Measurements from ENCODE around the gene NEUROD2. TPM values are rescaled to one million over a fixed set of nuclear protein-coding genes. Genes with fewer than 3 reads are reported as not detected.

Gene NEUROD2
- total and polyA plus RNA-seq, 2 of the 8 experiments (the other 6 are each of a cell fraction or from before 2014, with no cell fraction given): not detected

- no peak for TF ChIP-seq POU5F1 (IDR thresholded peaks at IDR 0.05; ENCODE audit: low read depth, low read length)
- no peak for TF ChIP-seq CREB1 (IDR thresholded peaks at IDR 0.05)
- no peak for TF ChIP-seq SP4 (IDR thresholded peaks at IDR 0.05; ENCODE audit: low read length)
- no peak for TF ChIP-seq CHD2 (IDR thresholded peaks at IDR 0.05; ENCODE audit: low read length)
- TF ChIP-seq ATF3 (IDR thresholded peaks at IDR 0.05; ENCODE audit: insufficient read depth, low read depth, low read length): no peak
- TF ChIP-seq CTBP2 (IDR thresholded peaks at IDR 0.05; ENCODE audit: borderline replicate concordance, insufficient read depth, insufficient read length, low read length): peak; percentile 77
- TF ChIP-seq NRF1 (IDR thresholded peaks at IDR 0.05; ENCODE audit: low read depth, low read length): no peak
- no peak for TF ChIP-seq MAX (IDR thresholded peaks at IDR 0.05)
- no peak for TF ChIP-seq CEBPB (IDR thresholded peaks at IDR 0.05; ENCODE audit: low read depth, low read length)
- no peak for TF ChIP-seq TEAD4 (IDR thresholded peaks at IDR 0.05; ENCODE audit: low read depth, low read length)
- TF ChIP-seq MAFK (IDR thresholded peaks at IDR 0.05; ENCODE audit: low read depth, low read length): no peak
- TF ChIP-seq SUZ12 (IDR thresholded peaks at IDR 0.05; ENCODE audit: low read length): peak; percentile 95; the same call in 1 of the 2 replicates
- TF ChIP-seq EP300 (IDR thresholded peaks at IDR 0.05; ENCODE audit: borderline replicate concordance in 1 of 2, low read depth in 2 of 2, low read length in 2 of 2): no peak
- TF ChIP-seq BRCA1 (IDR thresholded peaks at IDR 0.05; ENCODE audit: low read depth, low read length): no peak
- no peak for TF ChIP-seq EGR1 (IDR thresholded peaks at IDR 0.05; ENCODE audit: borderline replicate concordance, low read depth, low read length)
- no peak for TF ChIP-seq RXRA (IDR thresholded peaks at IDR 0.05; ENCODE audit: insufficient read depth, low read depth, low read length)
- no peak for TF ChIP-seq SP1 (IDR thresholded peaks at IDR 0.05; ENCODE audit: low read depth, low read length)
- no peak for TF ChIP-seq YY1 (IDR thresholded peaks at IDR 0.05; ENCODE audit: low read depth, low read length)
- TF ChIP-seq CTCF (IDR thresholded peaks at IDR 0.05; ENCODE audit: control extremely low read depth in 1 of 3, insufficient read depth in 1 of 3, low read depth in 1 of 3, low read length in 3 of 3): no peak
- peak; percentile 94 for TF ChIP-seq RNF2 (IDR thresholded peaks at IDR 0.05; ENCODE audit: borderline replicate concordance, low read depth, low read length, missing control alignments, poor library complexity, severe bottlenecking)
- TF ChIP-seq USF2 (IDR thresholded peaks at IDR 0.05; ENCODE audit: low read length): no peak
These were observed 8.6 kb downstream of the NEUROD2 start (continued) for GRCh38 chr17:39599004-39599664.
